Stimulated activated CD4-positive, alpha-beta T cell treated with anti-CD3 and anti-CD28 coated beads, Interleukin-4, amount 100 ng/mL, for 48 hours (primary cell): ENCODE data around the gene NPDC1.
A peak's percentile ranks its signal among the peaks of the same experiment; 100 is the strongest.

Experiments
- DNase-seq, 2 donors: peaks; one replicate each; pipeline ENCODE4 v3.0.0-alpha.2; 2020; ENCODE audit warnings: low read depth in 2 of 2

Gene NPDC1

DNA sequence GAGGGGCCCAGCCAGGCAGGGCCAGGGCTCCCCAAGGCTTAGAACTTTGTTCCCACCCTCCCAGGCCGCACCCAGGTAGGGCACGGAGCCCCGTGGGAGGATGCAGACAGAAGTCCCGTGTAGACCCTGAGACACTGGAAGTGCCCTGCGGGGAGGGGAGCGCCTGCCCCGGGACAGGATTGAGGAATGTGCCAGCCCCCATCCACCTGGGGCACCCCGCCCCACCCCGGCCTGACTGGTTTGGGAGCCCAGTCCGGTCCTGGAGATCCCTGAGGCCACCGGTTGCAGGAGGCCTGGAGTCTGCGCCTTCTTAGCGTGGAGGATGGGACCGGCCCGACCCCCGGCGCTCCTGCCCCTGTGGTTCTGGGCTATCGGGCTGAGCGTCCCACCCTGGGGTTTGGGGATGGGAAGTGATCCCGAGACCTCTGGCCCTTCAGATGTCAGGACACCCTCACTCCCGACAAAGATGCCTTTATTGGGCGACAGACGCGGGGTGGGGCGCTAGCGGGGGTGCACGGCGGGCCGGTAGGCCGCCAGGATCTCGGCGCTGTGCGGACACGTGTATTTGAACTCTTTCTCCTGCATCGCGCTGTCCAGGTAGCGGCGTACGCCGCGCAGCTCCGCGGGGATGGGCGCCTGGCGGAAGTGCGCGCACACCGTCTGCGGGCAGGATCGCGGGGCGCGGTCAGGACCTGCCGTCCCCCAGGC lies 51.6 kb downstream of the NPDC1 start:
- no peak for DNase-seq

DNA sequence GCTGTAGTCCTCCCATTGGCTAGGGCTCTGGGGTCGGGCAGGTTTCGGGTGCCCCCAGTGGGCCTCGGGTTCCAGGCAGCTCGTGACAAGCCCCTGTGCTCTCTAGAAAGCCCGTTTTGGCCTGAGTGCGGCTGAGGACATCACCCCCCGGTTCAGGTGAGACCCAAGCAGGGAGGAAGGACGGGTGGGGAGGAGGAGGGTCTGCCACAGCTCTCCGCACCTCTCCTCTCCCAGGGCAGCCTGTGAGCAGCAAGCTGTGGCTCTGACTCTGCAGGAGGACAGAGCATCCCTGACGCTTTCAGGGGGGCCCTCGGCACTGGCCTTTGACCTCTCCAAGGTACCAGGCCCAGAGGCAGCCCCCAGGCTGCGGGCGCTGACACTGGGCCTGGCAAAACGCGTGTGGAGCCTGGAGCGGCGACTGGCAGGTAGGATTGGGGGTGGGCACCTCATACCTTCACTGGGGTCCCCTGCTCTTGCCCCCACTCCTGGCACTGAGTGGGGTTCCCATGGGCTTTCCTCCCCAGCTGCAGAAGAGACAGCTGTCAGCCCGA lies 53.1 kb downstream of the NPDC1 start:
- DNase-seq = no peak

DNA sequence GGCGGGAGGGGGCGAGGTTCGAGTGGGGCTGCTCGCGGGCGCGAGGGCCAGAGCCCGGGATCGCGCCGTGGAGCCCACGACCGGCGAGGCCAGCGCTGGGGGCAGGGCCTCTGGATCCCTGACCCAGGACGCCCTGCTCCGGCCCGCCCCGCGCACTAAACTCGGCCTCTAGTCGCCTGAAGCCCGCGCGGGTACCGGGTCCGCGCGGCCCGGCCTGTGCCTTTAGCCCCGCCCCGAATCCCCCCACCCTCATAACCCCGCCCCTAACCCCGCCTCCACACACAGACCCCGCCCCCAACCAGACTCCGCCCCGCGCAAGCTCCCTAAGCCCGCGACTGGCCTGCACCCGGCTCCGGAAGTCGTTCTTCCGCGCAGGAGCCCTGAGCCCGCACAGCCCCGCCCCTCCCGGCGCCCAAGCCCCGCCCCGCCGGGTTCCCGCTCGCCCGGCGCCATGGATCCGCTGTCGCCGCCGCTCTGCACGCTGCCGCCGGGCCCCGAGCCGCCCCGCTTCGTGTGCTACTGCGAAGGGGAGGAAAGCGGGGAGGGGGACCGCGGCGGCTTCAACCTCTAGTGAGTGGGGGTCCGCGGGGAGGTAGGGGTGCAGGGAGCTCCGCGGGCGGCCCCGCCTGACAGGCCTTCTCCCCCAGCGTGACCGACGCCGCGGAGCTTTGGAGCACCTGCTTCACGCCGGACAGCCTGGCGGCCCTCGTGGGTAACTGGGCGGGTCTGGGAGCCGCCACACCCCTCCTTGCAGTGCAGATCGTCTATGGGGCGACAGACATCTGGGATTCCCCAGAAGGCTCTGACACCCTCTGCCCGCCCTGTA lies 53.8 kb downstream of the NPDC1 start, which contains the start of gene PAXX:
PAXX (plus strand) TSS at position 430 of the 826 bp plus-strand sequence; CDS start at position 452, 22 bp downstream.
- peak; percentile 95 to 96 for DNase-seq

DNA sequence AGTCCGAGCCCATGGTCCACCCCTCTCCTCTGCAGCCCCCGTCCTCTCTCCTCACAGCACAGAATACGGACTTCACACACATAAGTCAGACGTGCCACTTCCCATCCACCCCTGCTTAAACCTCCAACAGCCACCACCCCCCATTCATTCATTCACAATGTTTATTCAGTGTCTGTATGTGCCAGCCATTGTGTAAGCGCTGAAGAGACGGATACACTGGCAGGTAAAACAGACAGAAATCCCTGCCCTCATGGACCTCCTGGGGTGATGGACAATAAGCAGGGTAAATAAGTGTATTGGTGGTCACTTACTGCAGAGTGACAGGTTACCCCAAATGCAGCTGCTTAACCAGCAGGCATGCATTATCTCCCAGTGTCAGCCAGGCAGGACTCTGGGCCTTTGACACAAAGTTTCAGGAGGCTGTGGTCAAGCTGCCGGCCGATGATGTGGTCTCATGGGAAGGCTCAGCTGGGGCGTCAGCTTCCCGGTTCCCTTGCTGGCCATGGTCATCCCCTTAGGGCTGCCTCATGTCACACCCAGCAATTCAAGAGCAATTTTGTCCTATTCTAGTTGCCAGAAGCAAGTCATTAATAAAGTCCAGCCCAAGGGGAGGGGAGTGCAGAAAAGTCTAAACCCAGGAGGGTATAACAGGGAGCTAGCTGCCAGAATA lies 55.6 kb downstream of the NPDC1 start:
- no peak for DNase-seq
